GM18870 (cell line): ENCODE results near the gene TESMIN.

Source experiments
- ATAC-seq: cut with Tn5 transposase; IDR thresholded peaks from one replicate; pipeline ENCODE4 v1.9.1; 2021; ENCODE audit warnings: moderate library complexity; ENCODE audit not compliant: unreplicated experiment

TESMIN gene

DNA sequence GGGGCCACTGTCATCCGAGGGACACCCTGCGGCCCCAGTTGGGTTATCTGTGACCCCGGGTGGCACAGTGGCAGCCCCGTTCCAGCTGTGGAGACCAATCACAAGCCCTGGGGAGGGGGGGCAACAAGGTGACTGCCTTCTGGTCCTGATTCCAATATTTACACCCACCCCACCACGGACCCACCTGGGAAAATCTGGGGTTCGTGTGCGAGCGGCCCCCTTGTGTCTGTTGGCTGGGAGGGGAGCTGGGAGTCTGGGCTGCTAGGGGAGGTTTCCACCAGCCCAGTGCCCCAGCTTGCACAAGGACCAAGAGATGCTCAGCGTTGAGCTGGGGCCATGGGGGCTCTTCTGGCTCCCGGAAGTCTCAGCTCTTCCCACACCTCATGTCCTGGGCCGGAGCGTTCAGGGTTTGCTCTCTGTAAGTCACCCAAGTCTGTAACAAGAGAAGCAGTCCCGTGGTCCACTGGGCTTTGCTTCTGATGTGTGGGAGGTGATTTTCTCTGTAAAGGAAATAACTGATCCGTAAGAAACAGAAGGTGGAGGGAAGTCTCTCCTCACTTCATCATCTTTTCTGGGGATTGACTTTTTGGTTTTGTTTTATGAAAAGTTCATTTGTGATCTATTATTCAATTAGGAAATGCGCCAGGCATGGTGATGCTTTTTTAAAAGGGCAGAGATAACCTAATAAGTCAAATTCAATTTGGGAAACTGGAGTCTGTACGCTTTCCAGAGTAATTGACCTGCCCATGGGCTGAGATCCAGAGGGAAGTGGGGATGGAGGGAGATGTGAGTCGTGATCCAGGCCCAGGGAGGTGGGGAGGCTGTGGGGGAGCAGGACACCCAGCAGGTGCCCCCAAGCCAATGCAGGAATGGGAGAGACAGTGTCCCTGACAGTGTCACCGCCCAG lies 89.4 kb downstream of the TESMIN start:
- no peak for ATAC-seq

DNA sequence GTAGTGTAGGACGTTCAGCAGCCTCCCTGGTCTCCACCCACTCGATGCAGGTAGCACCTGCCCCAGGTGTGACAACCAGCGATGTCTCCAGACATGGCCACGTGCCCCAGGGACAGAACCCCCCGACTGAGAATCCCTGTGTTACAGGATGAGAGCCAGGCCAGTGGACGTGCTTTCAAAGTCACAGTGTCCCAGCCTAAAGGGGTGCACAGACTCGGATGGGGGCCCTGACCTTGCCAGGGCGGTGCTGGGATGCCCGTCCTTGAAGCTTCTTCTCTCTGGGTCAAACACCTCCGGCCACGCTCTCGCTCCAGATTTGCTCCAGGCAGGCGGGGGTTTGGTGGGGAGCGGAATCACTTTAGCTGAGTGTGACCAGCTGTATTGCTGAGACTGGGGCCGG lies 90.3 kb downstream of the TESMIN start:
- no peak for ATAC-seq

DNA sequence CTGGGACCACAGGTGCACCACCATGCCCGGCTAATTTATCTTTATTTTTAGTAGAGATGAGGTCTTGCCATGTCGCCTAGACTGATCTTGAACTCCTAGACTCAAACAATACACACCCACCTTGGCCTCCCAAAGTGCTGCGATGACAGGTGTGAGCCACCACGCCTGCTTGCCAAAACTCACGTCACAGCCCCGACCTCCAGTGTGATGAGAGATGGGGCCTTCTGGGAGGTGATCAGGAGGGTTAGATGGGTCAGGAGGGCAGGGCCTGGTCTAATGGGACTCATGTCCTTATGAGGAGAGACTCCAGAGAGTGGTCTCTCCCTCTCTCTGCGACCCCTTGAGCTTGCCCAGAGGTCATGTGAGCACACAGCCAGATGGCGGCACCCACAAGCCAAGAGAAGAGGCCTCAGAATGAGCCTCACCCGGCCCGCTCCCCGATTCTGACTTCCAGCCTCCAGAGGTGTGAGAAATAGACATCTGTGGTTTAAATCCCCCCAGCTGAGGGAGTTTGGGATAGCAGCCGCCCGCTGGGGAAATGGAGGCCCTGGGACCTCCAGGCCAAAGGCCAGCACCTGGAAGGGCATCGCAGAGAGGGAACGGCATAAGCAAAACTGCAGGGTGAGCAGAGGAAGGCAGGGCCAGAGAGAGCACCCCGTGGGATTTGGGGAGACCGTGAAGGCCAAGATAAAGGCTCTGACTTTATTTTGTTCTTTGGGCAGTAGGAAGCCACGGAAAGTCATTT lies 91.1 kb downstream of the TESMIN start:
- ATAC-seq, result no peak

DNA sequence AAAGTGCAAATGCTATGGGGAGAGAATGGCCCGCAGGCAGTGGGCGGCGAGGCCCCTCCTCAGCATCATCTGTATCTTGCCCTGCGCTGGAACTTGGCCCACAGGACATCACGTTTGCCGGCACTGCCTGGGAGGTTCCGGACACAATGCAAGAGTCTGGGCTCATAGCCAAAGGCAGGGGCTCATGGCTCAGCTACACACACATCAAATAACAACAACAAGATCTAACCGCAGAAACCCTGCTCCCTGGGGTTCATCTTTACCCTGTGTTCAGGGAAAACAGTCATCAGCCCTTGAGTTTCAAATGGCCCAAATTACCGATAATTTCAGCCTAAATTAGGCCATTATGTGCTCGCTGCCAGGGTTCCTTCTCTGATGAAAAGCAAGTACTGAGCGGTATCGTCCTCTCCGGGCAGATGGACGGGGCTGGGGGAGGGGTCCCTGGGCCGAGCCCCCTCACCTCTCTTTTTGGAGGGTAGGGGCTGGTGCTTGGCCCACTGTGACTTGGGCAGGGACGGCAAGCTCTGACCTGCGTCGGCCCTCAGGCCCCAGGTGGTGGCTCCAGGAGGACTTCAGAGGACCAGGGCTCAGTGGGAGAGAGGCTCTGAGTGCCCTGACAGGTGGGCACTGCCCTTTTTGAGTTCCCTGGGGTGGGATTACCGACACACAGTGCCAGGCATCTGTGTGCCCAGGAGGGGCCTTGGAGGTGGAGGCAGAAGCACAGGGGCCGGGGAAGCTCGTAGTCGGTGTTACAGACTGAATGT lies 92.0 kb downstream of the TESMIN start:
- no peak for ATAC-seq

DNA sequence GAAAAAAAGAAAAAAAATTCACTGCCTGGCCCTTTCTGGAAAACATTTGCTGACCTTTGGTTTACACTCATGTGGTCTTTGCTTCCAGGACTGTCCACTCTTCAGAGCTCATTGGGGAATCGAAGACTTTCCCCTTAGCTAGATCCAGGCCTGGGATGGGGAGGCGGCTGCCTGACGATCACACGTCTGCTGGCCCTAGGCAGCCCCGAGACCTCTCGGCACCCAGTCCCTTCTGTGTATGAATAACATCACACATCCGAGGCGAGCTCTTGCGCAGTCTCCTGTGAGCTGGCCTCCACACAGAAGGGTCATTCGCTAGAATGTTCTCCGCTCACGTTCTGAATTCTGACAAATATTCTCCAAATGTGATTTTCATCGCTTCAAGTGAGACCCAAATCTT lies 92.7 kb downstream of the TESMIN start:
- ATAC-seq, result no peak

DNA sequence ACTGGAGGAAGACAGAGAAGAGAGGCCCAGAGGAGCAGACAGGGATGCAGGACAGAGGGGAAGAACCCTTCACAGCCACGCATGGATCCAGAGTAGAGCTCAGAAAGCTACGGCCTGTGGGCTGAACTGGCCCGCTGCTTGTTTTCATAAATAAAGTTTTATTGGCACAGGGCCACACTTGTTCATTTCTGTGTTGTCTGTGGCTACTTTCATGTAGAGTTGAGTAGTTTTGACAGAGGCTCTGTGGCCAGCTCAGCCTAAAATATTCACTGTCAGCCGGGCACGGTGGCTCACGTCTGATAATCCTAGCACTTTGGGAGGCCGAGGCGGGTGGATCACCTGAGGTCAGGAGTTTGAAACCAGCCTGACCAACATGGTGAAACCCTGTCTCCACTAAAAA lies 93.2 kb downstream of the TESMIN start:
- ATAC-seq, result no peak
